Measurements from ENCODE around the gene OTOP3. TPM values are rescaled to one million over a fixed set of nuclear protein-coding genes. Genes with fewer than 3 reads are reported as not detected.
A peak's percentile ranks its signal among the peaks of the same experiment; 100 is the strongest.

Gene OTOP3
- total RNA-seq, 1 donor from 2014 or later = 0.57 TPM

DNA sequence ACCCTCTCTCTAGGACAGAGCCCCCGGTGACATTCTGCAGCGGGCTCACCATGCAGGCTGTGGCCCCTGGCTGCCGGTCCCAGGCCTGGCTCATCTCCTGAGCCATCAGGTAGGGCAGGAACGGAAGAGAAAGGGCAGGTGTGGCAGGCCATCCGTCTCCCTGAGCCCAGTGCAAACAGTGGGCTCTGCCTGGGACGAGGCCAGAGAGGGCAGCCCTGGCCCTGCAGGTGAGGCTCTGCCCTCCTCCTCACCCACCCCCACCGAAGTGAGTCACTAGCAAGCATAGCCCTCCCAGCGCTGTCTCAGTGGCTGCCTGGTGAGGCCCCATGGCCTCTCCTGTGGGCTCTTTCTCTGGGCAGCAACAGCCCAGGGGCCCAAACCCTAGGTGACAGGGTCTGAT, 14.5 kb downstream of the OTOP3 start:
- Mint-ChIP-seq H3K9me3 (ENCODE audit: low read depth) (no peaks in the 10 kb centered on the region), H3K27me3 (peaks cover 12% of the 10 kb centered on the region), H3K4me1 (ENCODE audit: low read depth) (peaks cover 8% of the 10 kb centered on the region), H3K27ac (peak overlapping the region; percentile 37), H3K36me3 (ENCODE audit: insufficient read depth) (peaks cover 10% of the 10 kb centered on the region), H3K4me3 (ENCODE audit: low read depth) (no peak overlapping the region)
- no peak for DNase-seq (ENCODE audit: low spot score, unreplicated experiment)
- TF ChIP-seq, protein P1, sequence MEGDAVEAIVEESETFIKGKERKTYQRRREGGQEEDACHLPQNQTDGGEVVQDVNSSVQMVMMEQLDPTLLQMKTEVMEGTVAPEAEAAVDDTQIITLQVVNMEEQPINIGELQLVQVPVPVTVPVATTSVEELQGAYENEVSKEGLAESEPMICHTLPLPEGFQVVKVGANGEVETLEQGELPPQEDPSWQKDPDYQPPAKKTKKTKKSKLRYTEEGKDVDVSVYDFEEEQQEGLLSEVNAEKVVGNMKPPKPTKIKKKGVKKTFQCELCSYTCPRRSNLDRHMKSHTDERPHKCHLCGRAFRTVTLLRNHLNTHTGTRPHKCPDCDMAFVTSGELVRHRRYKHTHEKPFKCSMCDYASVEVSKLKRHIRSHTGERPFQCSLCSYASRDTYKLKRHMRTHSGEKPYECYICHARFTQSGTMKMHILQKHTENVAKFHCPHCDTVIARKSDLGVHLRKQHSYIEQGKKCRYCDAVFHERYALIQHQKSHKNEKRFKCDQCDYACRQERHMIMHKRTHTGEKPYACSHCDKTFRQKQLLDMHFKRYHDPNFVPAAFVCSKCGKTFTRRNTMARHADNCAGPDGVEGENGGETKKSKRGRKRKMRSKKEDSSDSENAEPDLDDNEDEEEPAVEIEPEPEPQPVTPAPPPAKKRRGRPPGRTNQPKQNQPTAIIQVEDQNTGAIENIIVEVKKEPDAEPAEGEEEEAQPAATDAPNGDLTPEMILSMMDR (IDR thresholded peaks at IDR 0.05; ENCODE audit: unreplicated experiment) = no peak

DNA sequence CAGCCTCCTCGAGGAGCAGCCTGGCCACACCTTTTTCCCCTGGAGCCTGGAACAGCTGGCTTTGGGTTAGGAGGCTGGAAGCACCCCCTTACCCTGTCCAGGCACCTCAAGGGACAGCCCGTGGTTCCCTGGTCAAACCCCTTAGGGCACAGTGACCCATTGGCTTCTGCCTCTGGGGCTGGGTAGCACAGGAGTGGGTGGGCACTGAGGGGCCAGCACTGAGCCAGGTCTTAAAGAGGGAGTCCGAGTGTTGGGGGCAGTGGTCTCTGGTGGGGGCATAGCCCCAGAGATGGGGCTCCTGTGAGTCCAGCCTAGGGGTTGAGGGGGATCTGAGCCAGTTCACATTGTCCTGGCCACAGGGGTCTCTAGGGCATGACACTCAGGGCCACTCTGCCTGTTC, 15.4 kb downstream of the OTOP3 start:
- no peaks in the 10 kb centered on the region for H3K9me3 Mint-ChIP-seq (ENCODE audit: low read depth)

DNA sequence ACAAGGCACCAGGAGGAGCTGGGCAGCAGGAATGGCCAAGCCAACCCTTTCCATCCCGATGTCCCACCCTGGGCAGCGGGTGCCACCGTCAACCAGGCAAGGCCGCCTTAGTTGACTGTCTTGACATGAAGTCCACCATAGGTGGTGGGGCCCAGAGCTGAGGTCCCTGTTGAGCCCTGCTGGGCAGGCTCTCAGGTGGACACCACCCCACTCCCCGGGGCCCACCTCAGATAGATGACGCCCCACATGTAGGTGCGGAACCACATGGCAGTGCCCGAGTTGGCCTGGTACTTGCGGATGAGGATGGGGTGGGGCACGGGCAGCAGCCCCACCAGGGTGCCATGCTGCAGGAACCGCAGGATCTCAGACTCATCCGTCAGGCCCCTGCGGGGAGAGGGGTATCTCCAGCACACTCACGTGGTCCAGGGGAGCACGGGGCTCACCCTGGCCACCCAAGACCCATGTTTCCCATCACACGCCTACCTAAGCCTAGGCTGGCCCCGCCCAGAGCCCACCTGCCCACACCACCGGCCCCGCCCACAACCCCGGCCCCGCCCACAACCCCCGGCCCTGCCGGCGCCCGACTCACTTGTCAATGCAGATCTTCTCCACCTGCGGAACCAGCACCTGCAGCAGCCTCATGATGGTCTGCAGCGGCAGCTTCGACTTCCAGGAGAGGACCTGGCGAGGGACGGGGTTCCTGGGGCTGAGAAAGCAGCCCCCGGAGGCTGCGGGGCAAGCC, 16.2 kb downstream of the OTOP3 start:
- no peak for DNase-seq (ENCODE audit: low spot score, unreplicated experiment)
- TF ChIP-seq, protein P1 (IDR thresholded peaks at IDR 0.05; ENCODE audit: unreplicated experiment) = no peak
- Mint-ChIP-seq H3K4me3 (ENCODE audit: low read depth) (no peak overlapping the region), H3K9me3 (ENCODE audit: low read depth) (no peaks in the 10 kb centered on the region), H3K36me3 (ENCODE audit: insufficient read depth) (peaks cover 13% of the 10 kb centered on the region), H3K4me1 (ENCODE audit: low read depth) (peaks cover 8% of the 10 kb centered on the region), H3K27ac (no peak overlapping the region), H3K27me3 (peaks cover 6% of the 10 kb centered on the region)

More for the DNA sequence above, 15.4 kb downstream of the OTOP3 start:
- H3K4me1 Mint-ChIP-seq (ENCODE audit: low read depth) = peaks cover 8% of the 10 kb centered on the region
- no peak for DNase-seq (ENCODE audit: low spot score, unreplicated experiment)
- no peak overlapping the region for H3K4me3 Mint-ChIP-seq (ENCODE audit: low read depth)
- peaks cover 6% of the 10 kb centered on the region for H3K27me3 Mint-ChIP-seq
- H3K36me3 Mint-ChIP-seq (ENCODE audit: insufficient read depth) = peaks cover 13% of the 10 kb centered on the region
- H3K27ac Mint-ChIP-seq = no peak overlapping the region
- TF ChIP-seq, protein P1 (IDR thresholded peaks at IDR 0.05; ENCODE audit: unreplicated experiment) = no peak

DNA sequence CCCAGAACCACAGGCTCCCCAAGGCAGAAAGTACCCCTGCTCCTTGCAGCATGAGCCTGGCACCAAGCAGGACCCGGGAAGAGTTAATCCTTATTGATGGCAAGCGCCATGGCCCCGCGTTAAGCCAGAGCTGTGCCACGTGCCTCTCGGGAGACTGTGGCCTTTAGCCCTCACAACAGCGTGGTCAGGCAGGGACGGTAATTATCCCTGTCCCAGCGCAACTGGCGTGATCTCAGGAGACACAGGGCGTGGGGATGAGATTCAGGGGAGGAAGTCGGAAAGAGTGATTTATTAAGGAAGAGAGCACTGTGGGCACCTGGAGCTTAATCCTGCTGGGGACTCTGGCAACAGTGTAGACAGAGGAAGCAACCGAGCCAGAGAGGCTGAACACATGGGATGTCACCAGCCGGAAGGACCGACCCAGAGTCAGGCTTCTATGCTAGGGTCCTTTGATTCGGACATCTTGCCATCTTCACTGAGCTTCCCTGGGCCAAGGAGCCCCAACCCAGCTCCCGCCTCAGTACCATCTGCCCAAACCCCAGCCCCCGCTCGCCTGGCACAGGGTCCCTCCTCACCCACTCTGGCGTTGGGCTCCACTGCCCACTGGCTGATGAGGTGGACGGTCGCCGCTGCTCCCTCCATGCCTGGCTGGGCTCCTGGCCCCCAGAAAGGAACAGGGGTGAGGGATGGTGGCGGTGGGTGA, 16.9 kb downstream of the OTOP3 start:
- Mint-ChIP-seq H3K9me3 (ENCODE audit: low read depth) (no peaks in the 10 kb centered on the region), H3K4me3 (ENCODE audit: low read depth) (no peak overlapping the region), H3K27me3 (peaks cover 5% of the 10 kb centered on the region), H3K27ac (no peak overlapping the region), H3K4me1 (ENCODE audit: low read depth) (peaks cover 8% of the 10 kb centered on the region), H3K36me3 (ENCODE audit: insufficient read depth) (peaks cover 13% of the 10 kb centered on the region)
- TF ChIP-seq, protein P1 (IDR thresholded peaks at IDR 0.05; ENCODE audit: unreplicated experiment) = no peak
- no peak for DNase-seq (ENCODE audit: low spot score, unreplicated experiment)

DNA sequence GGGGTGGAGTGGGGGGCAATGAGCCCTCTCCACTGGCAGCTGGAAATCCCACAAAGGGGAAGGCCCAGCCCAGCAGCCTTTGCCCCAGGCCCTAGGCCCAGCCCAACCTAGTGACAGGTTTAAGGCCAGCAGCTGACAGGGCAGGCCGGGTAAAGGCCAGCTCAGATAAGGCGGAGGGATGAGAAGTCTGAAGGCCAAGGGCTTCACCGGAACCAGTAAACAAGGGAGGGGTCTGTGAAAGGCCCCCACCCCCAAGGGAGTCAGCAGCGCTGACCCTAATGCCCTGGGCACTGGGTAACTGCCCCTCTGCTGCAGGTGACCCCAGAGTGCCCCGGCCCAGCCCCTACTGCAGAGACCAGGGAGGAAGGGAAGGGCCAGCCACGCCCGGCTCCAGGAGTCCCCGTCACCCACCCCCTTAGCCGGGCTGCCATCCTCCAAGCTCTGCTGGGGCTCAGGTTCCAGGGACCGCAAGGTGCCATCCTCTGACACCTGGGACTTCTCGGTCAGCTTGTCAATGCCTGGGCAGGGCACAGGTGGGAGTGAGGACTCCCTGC, 17.5 kb downstream of the OTOP3 start:
- Mint-ChIP-seq H3K4me1 (ENCODE audit: low read depth) (peaks cover 8% of the 10 kb centered on the region), H3K4me3 (ENCODE audit: low read depth) (no peak overlapping the region), H3K9me3 (ENCODE audit: low read depth) (no peaks in the 10 kb centered on the region), H3K36me3 (ENCODE audit: insufficient read depth) (peaks cover 13% of the 10 kb centered on the region), H3K27me3 (no peaks in the 10 kb centered on the region), H3K27ac (no peak overlapping the region)
- no peak for DNase-seq (ENCODE audit: low spot score, unreplicated experiment)
- TF ChIP-seq, protein P1 (IDR thresholded peaks at IDR 0.05; ENCODE audit: unreplicated experiment) = no peak
